Gastrocnemius medialis (tissue), 4 donors: ENCODE data around the gene MAN1C1.

Experiments
- CTCF ChIP-seq, 5 experiments: fragments of 450-650 bp in 3 of 5; fragments of 200-600 bp in 2 of 5; sonication (generic) in 2 of 5; IDR thresholded peaks in 4 of 5; conservative IDR thresholded peaks in 1 of 5; 1 replicate in 4 of 5; 2 replicates in 1 of 5; pipeline ENCODE4 v1.5.1; 2016 to 2019; ENCODE audit warnings: antibody characterized with exemption in 5 of 5, mild to moderate bottlenecking in 3 of 5, moderate library complexity in 3 of 5
- POLR2A ChIP-seq, 2 donors: fragments of 450-650 bp; IDR thresholded peaks; one replicate each; pipeline ENCODE4 v1.6.1; 2017; ENCODE audit warnings: antibody characterized with exemption in 2 of 2, mild to moderate bottlenecking in 2 of 2, moderate library complexity in 2 of 2

DNA sequence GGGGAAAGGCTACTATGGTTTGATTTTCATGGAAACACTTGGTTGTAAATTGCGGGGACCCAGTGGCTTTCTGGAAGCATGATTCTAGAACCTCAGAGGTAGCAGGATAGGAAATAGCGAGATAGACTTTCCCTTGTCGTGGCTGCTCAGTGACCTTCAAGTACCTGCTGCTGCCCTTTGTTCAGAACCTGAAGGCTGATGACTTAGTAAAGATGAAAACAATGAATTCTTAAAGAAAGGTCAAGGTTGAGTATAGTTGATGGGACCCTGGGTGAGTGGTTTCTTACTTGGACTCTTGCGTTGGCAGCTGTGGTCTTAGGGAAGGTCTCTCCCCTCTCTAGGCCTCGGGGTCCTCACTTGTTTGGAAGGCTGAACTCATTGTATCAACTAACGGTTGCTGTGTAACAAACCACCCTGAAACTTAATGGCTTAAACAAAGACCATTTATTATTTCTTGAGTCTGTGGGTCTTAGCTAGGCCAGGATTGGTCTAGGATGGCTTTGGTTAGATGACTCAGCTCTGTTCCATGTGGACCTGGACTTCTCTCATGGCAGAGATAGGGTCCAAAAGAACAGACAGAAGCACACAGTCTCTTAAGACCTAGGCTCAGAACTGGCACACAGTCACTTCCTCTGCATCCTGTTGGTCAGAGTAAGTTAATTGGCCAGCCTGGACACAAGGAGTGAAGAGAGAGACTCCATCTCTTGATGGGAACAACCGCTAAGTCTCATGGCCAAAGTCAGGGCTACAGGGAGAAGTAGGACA lies 94.2 kb downstream of the MAN1C1 start:
- TF ChIP-seq CTCF (IDR thresholded peaks at IDR 0.05 in 4 of 5, conservative IDR thresholded peaks at IDR 0.05 in 1 of 5) (no peak), POLR2A (IDR thresholded peaks at IDR 0.05) (no peak)
